Activated CD4-positive, alpha-beta T cell treated with anti-CD3 and anti-CD28 coated beads, Interleukin-2, amount 10 ng/mL, durations not matched to agents 24 days and 14 days (primary cell): ENCODE measurements around the gene EPN1. TPM values are rescaled to one million over a fixed set of nuclear protein-coding genes. Genes with fewer than 3 reads are reported as not detected.
A peak's percentile ranks its signal among the peaks of the same experiment; 100 is the strongest.

Experiments used
- DNase-seq: peaks from one replicate; pipeline ENCODE4 v3.0.0; 2022
- H3K27ac Mint-ChIP-seq: one replicate; pipeline ENCODE4 v1.8.0; 2022; ENCODE audit warnings: mild to moderate bottlenecking, mixed read lengths
- H3K27me3 Mint-ChIP-seq: one replicate; pipeline ENCODE4 v1.8.0; 2022; ENCODE audit warnings: mixed read lengths
- H3K36me3 Mint-ChIP-seq: one replicate; pipeline ENCODE4 v1.8.0; 2022; ENCODE audit warnings: low read depth, mild to moderate bottlenecking, mixed read lengths
- H3K4me1 Mint-ChIP-seq: one replicate; pipeline ENCODE4 v1.8.0; 2021; ENCODE audit warnings: mixed read lengths
- H3K4me3 Mint-ChIP-seq: one replicate; pipeline ENCODE4 v1.8.0; 2022; ENCODE audit warnings: mild to moderate bottlenecking, moderate library complexity, mixed read lengths
- H3K9me3 Mint-ChIP-seq: one replicate; pipeline ENCODE4 v1.8.0; 2021; ENCODE audit warnings: mixed read lengths
- intact Hi-C: fragments of 100-400 bp; cut with micrococcal nuclease; formaldehyde crosslinking; loops from one replicate; pipeline ENCODE4 v1.15.1; 2023
- total RNA-seq: library from RNA; stranded (reverse); gene quantifications from 2 replicates; pipeline ENCODE4 v1.2.3, GENCODE V29; 2022

EPN1 gene
- total RNA-seq, 1 donor from 2014 or later: 45.4 TPM

DNA sequence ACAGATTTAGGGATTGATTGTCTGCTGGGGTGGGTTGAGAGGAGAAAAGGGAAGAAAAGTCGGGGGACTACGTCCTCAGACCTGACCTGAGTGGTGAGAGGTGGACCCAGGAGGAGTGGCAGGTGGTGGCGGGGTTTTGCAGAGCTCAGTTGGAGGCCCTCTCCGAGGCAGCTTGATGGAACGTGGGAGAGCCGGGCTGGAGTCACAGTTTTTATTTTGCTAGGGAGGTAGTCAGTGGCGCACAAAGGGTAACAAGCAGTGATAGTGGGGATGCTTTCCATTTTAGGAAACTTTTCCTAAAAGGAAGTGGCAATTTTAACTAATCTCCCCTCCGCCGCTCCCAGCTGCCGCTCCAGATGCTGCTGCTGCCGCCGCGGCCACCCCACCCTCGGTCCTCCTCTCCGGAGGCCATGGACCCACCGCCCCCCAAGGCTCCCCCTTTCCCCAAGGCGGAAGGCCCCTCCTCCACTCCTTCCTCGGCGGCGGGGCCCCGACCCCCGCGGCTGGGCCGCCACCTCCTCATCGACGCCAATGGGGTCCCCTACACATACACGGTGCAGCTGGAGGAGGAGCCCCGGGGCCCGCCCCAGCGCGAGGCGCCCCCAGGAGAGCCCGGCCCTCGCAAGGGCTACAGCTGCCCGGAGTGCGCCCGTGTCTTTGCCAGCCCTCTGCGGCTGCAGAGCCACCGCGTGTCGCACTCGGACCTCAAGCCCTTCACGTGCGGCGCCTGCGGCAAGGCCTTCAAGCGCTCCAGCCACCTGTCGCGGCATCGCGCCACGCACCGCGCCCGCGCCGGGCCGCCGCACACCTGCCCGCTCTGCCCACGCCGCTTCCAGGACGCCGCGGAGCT is 32.6 kb upstream of the EPN1 start:
- H3K27ac Mint-ChIP-seq: peak overlapping the region; percentile 98
- intact Hi-C loops: loop anchor here (1.0 to 5.0 kb wide), 5 partner anchors 7 to 525 kb away; partner anchors contain the start of genes EPN1, FIZ1 and PPP1R12C
- no peaks in the 10 kb centered on the region for H3K27me3 Mint-ChIP-seq
- H3K9me3 Mint-ChIP-seq: peaks cover 3% of the 10 kb centered on the region
- peak; percentile 75 for DNase-seq
- peaks cover 32% of the 10 kb centered on the region for H3K4me1 Mint-ChIP-seq
- H3K36me3 Mint-ChIP-seq: peaks cover 56% of the 10 kb centered on the region
- peak overlapping the region; percentile 90 for H3K4me3 Mint-ChIP-seq

DNA sequence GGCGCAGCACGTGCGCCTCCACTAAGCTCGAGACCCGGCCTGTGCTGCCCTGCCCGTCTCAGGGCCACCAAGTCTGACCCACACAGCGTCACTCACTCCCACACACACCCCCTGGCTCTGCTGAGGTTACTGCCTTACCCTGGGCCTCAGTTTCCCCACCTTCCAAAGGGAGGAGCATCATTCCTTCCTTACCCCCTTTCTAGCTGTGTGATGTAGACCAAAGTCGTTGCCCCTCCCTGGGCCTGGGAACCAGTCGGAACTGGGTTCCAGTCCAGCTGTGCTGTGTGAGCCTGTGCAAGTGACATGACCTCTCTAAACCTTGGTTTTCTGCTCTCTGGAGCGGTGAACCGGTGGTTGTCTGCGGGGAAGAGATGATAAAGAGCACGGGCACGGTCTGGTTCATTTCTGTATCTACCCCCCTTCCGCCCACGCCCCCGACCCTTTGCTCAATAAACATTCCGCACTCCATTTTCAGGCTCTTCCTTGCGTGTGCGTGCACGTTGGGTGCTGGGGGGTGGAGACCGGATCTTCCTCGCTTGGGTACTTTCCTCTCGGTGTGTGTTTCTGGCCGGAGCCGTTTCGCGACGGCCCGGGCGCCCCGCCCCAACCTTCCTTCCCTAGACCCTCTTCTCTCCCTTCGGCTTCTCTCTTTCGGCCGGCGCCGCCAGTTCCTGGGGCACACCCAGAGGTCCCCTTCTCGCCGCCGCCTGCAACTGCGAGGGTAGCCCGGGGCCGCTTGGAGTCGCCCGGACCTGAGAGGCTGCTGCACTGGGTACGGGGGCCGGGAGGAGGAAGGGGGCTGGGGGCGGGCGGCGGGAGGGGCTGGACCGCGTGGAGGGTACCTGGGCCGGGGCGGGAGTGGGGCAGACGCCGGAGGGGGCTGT is 31.8 kb upstream of the EPN1 start, which contains the start of gene ZNF581:
Gene ZNF581 (plus strand): TSS at position 647 of the 884 bp plus-strand sequence. CDS start 923 bp downstream, outside the sequence.
- H3K27ac Mint-ChIP-seq: peak within 1 kb of the TSS; percentile 98
- intact Hi-C loops: loop anchor here (1.0 to 5.0 kb wide), 5 partner anchors 8 to 526 kb away; partner anchors contain the start of genes EPN1, FIZ1 and PPP1R12C
- DNase-seq: peak; percentile 95
- peaks cover 52% of the 10 kb centered on the region for H3K36me3 Mint-ChIP-seq
- H3K27me3 Mint-ChIP-seq: no peaks in the 10 kb centered on the region
- H3K9me3 Mint-ChIP-seq: peaks cover 3% of the 10 kb centered on the region
- peak within 1 kb of the TSS; percentile 90 for H3K4me3 Mint-ChIP-seq
- peaks cover 29% of the 10 kb centered on the region for H3K4me1 Mint-ChIP-seq

DNA sequence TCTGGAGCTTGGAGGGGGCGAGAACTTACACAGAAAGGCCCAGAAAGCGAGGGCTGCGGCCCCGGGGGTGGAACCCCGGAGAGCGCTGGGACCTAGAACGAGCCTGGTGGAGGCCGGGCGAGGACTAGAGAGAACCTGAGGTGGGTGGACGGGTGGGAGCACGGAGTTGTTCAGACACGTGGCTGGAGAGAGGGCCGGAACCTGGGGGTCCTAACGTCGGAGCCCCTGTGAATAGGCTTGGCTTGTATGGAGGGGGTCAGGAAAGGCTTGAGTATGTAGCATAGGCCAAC is 31.2 kb upstream of the EPN1 start:
- Mint-ChIP-seq H3K4me1 (peaks cover 30% of the 10 kb centered on the region), H3K27ac (peak overlapping the region; percentile 97), H3K9me3 (peaks cover 3% of the 10 kb centered on the region), H3K27me3 (no peaks in the 10 kb centered on the region), H3K36me3 (peaks cover 48% of the 10 kb centered on the region), H3K4me3 (peak overlapping the region; percentile 90)
- DNase-seq: no peak
- intact Hi-C loops: loop anchor here (1.0 to 5.0 kb wide), 5 partner anchors 9 to 527 kb away; partner anchors contain the start of genes EPN1, FIZ1 and PPP1R12C

DNA sequence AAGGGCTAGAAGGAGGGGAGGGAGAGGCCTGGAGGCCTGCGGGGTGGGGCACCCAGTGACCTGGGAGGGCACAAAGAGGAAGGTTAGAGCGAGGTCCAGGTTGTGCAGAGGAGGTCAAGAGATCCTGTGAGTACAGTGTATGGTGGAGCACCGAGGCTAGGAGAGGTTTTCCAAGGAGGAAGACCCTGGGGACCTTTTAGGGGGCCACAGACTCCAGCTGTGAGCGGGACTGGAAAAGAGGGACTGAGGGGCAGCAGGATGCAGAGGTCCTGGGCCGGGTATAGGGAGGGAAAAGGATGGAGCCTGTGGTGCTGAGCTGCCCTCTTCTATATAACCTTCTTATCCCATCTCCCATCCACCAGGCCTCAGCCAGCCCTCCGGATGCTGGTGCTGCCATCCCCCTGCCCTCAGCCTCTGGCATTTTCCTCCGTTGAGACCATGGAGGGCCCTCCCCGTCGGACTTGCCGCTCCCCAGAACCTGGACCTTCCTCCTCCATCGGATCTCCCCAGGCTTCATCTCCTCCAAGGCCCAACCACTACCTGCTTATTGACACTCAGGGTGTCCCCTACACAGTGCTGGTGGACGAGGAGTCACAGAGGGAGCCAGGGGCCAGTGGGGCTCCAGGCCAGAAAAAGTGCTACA is 30.7 kb upstream of the EPN1 start:
- Mint-ChIP-seq H3K4me3 (peak overlapping the region; percentile 90), H3K4me1 (peaks cover 27% of the 10 kb centered on the region), H3K27ac (peak overlapping the region; percentile 97), H3K9me3 (no peaks in the 10 kb centered on the region), H3K36me3 (peaks cover 45% of the 10 kb centered on the region), H3K27me3 (no peaks in the 10 kb centered on the region)
- intact Hi-C loops: loop anchor here (5.0 kb wide), 1 partner anchor 527 kb away; the partner anchor contains the start of gene PPP1R12C
- no peak for DNase-seq

DNA sequence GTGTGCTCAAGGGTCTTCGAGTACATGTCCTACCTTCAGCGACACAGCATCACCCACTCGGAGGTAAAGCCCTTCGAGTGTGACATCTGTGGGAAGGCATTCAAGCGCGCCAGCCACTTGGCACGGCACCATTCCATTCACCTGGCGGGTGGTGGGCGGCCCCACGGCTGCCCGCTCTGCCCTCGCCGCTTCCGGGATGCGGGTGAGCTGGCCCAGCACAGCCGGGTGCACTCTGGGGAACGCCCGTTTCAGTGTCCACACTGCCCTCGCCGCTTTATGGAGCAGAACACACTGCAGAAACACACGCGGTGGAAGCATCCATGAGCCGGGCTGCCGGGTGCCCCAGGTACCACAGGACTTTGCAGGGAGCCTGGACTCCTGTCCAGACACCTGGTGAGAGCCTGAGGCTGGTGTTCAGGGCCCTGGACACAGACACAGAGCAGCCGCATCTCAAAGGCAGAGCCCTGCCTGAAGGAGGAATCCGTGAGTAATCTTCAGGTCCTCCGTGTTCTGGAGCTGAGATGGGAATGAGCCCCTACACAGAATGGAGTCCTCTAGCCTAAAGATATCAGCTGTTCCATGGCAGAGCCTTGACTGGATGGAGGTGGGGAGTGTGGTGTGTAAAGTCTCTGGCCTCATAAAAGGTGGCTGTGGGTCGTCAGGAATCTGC is 30.0 kb upstream of the EPN1 start:
- peaks cover 34% of the 10 kb centered on the region for H3K4me1 Mint-ChIP-seq
- H3K4me3 Mint-ChIP-seq: peak overlapping the region; percentile 90
- peaks cover 46% of the 10 kb centered on the region for H3K36me3 Mint-ChIP-seq
- intact Hi-C loops: loop anchor here (5.0 kb wide), 1 partner anchor 528 kb away; the partner anchor contains the start of gene PPP1R12C
- no peak for DNase-seq
- peak overlapping the region; percentile 97 for H3K27ac Mint-ChIP-seq
- H3K9me3 Mint-ChIP-seq: no peaks in the 10 kb centered on the region
- no peaks in the 10 kb centered on the region for H3K27me3 Mint-ChIP-seq

DNA sequence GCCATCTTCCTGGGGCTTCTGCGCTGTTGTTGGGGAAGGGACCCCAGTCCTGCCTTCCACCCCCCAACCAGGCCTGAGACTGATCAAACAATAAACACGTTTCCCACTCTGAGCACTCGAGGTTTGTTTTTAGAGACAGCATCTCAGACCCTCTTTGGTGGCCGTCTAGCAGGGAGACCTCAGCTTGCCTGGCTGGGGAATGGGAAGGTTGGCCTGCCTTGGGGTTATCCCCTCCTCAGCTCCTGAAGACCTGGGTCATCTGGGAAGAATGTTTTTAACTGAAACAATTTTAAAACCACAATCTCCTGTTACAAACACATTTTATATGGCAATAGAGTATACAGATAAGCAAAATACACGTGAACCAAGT is 29.5 kb upstream of the EPN1 start:
- intact Hi-C loops: no loop called here

DNA sequence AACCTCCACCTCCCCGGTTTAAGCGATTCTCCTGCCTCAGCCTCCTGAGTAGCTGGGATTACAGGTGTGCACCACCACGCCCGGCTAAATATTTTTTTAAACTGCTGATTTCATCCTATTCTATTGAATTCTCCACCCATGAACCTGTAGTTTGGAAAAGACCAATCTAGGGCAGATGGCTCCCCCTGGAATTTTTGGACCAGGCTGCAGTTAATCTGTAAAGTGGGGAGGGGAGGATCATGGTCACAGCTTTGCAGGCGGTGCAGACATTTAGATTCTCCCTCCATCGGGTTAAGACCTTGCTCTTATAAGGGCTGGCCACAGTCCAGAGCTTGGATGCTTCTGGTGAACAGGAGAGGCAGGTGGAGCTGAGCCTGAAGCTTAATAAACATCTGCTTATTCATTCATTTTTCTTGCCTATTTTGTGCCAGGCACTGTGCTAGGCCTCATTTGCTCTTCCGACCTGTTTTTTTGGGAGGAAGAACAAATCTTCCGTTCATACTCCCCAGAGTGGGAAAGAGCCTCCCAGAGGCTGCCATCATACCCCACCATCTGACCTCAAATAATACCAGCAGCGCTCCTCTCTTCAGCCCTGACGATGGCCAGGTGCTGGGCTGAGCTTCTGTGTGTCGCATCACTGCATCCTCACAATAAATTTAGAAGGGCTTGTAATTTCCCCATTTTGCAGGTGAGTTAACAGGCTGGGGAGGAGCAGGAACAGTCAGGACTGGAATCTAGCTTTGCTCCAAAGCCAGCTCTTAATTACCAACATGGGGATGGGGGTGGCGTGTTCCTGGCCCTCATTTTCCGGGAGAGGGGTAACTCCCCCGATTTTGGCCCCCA is 27.9 kb upstream of the EPN1 start:
- no peak for DNase-seq
- no peaks in the 10 kb centered on the region for H3K9me3 Mint-ChIP-seq
- H3K4me3 Mint-ChIP-seq: peak overlapping the region; percentile 86
- peak overlapping the region; percentile 69 for H3K27ac Mint-ChIP-seq
- no peaks in the 10 kb centered on the region for H3K27me3 Mint-ChIP-seq
- intact Hi-C loops: no loop called here
- peaks cover 44% of the 10 kb centered on the region for H3K36me3 Mint-ChIP-seq
- H3K4me1 Mint-ChIP-seq: peaks cover 38% of the 10 kb centered on the region

More for the DNA sequence above, 29.5 kb upstream of the EPN1 start:
- Mint-ChIP-seq H3K9me3 (no peaks in the 10 kb centered on the region), H3K4me3 (peak overlapping the region; percentile 57), H3K27ac (peak overlapping the region; percentile 56), H3K27me3 (no peaks in the 10 kb centered on the region), H3K36me3 (peaks cover 46% of the 10 kb centered on the region), H3K4me1 (peaks cover 36% of the 10 kb centered on the region)
- no peak for DNase-seq

DNA sequence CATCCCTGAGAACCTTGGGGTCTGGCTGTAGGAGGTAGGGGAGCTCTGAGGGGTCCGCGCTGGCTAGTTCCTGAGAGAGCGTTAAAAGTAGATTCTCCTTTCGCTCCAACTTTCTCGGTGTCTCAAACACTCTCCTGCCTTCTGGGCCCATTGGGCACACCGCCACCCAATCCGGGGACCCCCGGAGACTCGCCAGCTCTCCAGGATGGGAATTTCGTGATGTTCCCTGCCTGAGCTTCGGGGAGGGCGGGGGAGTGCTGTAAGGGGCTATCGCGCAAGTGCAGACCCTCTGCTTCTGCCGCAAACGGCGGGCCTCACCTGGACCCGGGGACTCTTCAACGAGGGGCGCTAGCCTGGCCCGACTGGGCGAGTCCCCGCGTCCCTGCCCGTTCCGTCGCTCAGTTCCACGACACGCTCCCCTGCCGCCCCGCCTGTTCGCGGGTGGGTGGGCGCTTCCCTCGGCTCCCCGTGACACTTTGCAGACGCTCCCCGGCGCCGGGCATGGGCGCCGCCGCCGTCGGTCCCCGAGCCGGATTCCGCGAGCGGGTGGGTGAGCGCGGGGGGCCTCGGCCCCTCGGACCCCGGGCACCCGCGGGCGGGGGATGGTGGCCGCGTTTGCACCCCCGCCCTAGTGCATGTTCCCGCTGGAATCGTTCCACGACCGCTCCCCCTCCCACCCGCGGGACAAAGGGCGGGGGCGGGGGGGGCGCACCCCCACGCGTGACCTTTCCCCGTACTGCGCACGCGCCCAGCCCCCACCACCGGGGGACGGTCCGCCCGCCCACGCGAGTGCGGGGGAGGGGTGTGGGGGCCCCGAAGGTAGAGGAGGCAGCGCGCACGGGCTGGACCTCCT is 27.1 kb upstream of the EPN1 start, which contains the start of gene CCDC106:
Gene CCDC106 (plus strand): TSS at position 481 of the 853 bp plus-strand sequence. CDS start 835 bp downstream, outside the sequence.
- Mint-ChIP-seq H3K36me3 (peaks cover 44% of the 10 kb centered on the region), H3K9me3 (no peaks in the 10 kb centered on the region), H3K27ac (peak within 1 kb of the TSS; percentile 85), H3K27me3 (no peaks in the 10 kb centered on the region), H3K4me3 (peak within 1 kb of the TSS; percentile 86), H3K4me1 (peaks cover 37% of the 10 kb centered on the region)
- intact Hi-C loops: no loop called here
- peak; percentile 85 for DNase-seq

DNA sequence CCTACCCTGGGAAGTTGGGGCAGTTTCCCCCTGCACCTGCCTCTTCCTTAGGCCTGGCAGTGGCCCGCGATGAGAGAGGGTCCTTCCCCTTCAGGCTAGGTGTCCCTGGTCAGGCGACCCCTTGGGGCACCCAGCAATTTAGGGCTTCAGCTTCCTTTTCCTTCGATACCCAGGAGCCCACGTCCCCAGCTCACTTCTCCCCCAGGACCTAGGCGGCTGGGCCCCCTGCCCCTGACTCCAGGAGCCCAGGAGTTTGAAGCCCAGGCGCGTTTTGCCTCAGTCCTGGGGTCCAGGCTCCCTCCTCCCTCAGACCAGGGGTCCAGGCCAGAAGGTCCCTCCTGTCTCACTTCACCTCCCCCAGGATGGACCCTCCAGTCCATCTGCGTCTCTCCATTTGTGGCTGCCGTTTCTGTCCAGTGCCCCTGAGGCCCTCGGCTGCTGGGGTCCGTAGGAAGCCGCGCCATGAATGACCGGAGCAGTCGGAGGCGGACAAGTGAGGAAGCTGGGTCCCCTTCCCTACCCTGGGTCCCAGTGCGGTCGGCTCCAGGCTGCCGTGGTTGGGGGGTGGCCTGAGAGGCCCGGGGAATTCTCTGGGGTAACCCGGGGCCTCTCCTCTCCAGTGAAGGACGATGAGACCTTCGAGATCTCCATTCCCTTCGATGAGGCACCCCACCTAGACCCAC is 26.3 kb upstream of the EPN1 start:
- intact Hi-C loops: no loop called here
- DNase-seq: no peak
- peaks cover 38% of the 10 kb centered on the region for H3K36me3 Mint-ChIP-seq

DNA sequence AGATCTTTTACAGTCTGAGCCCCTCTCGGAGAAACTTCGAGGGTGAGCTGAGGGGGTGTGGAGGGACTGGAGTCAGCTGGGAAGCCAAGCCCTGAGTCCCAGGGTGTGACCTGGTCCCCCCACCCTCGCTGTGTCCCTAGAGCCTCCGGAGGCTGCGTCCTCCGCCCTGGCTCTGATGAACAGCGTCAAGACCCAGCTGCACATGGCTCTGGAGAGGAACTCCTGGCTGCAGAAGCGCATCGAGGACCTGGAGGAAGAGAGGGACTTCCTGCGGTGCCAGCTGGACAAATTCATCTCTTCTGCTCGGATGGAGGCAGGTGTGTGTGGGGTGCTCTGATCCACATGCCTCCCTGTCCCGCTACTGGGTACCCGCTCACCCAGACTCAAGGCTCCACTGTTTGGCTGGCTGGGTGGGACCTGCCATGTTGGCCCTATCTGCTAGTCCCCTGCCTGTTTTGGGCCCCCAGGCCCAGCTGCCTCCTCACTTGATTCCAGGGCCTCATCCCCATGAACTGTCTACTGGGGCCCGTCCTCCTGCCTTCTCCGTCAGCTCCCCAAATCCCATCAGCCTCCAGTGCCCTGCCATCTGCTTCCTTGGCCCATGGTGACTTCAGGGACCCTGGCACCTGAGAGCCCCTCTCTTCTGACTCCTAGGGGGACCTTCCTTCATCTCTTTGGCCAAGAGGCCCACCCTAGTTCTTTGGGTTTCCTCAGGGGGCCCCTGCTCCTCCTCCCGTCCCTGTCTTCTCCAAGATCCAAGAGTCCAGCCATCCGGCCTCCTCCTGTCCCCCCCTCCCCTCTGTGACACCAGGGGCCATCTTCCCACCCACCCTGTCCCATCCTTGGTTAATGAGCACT is 25.5 kb upstream of the EPN1 start:
- Mint-ChIP-seq H3K36me3 (peaks cover 33% of the 10 kb centered on the region), H3K27me3 (peaks cover 1% of the 10 kb centered on the region), H3K9me3 (no peaks in the 10 kb centered on the region), H3K4me3 (peak overlapping the region; percentile 82), H3K27ac (peak overlapping the region; percentile 86), H3K4me1 (peaks cover 34% of the 10 kb centered on the region)
- DNase-seq: no peak
- intact Hi-C loops: loop anchor here (5.0 to 10.0 kb wide), 3 partner anchors 395 to 665 kb away; partner anchors contain the start of genes PPP6R1, ZNF444 and ZSCAN5A

More for the DNA sequence above, 26.3 kb upstream of the EPN1 start:
- Mint-ChIP-seq H3K27me3 (peaks cover 1% of the 10 kb centered on the region), H3K27ac (peak overlapping the region; percentile 85), H3K4me3 (peak overlapping the region; percentile 82), H3K4me1 (peaks cover 33% of the 10 kb centered on the region), H3K9me3 (no peaks in the 10 kb centered on the region)
